Neural cell (in vitro differentiated cells): ENCODE data around the gene NUP62. TPM values are rescaled to one million over a fixed set of nuclear protein-coding genes. Genes with fewer than 3 reads are reported as not detected.
A peak's percentile ranks its signal among the peaks of the same experiment; 100 is the strongest.

Source experiments
- H2AFZ ChIP-seq: fragments of 200-600, 300-800 bp; sonication (generic), shearing (Covaris generic); 2 replicates; pipeline ENCODE4 v1.6.0; 2014; ENCODE audit warnings: low read depth, mild to moderate bottlenecking, antibody characterized with exemption, low read length, moderate library complexity
- H3F3A ChIP-seq: fragments of 200-600 bp; shearing (Covaris generic); 2 replicates; pipeline ENCODE4 v1.6.1; 2016; ENCODE audit warnings: mild to moderate bottlenecking, moderate library complexity, mixed read lengths, antibody characterized with exemption, low read length; ENCODE audit not compliant: insufficient read depth, poor library complexity, severe bottlenecking
- H3K27ac ChIP-seq: fragments of 200-600, 300-800 bp; sonication (generic), shearing (Covaris generic); 2 replicates; pipeline ENCODE4 v1.5.1; 2014; ENCODE audit warnings: mild to moderate bottlenecking, low read length, moderate library complexity
- H3K27me3 ChIP-seq: fragments of 300-800, 200-600 bp; sonication (generic), shearing (Covaris generic); 2 replicates; pipeline ENCODE4 v1.6.0; 2014; ENCODE audit warnings: mild to moderate bottlenecking, low read depth, low read length, moderate library complexity; ENCODE audit not compliant: insufficient read depth
- H3K36me3 ChIP-seq: fragments of 300-800, 200-600 bp; sonication (generic), shearing (Covaris generic); 2 replicates; pipeline ENCODE4 v1.5.1; 2014; ENCODE audit warnings: mild to moderate bottlenecking, antibody characterized with exemption, low read length, moderate library complexity; ENCODE audit not compliant: insufficient read depth
- H3K4me2 ChIP-seq: fragments of 300-800, 200-600 bp; sonication (generic), shearing (Covaris generic); 2 replicates; pipeline ENCODE4 v1.6.0; 2014; ENCODE audit warnings: mild to moderate bottlenecking, low read length
- H3K4me3 ChIP-seq: fragments of 300-800, 200-600 bp; sonication (generic), shearing (Covaris generic); 2 replicates; pipeline ENCODE4 v1.5.1; 2014; ENCODE audit warnings: mild to moderate bottlenecking, low read length, moderate library complexity
- H3K79me2 ChIP-seq: fragments of 200-600 bp; shearing (Covaris generic); replicated peaks from 2 replicates; pipeline ENCODE4 v1.6.0; 2014; ENCODE audit warnings: mild to moderate bottlenecking, low read length, moderate library complexity; ENCODE audit not compliant: insufficient read depth
- H3K9ac ChIP-seq: fragments of 300-800, 200-600 bp; sonication (generic), shearing (Covaris generic); 2 replicates; pipeline ENCODE4 v1.6.1; 2016; ENCODE audit warnings: mild to moderate bottlenecking, low read length, mixed read lengths
- H3K9me2 ChIP-seq: fragments of 200-600 bp; shearing (Covaris generic); 2 replicates; pipeline ENCODE4 v1.6.1; 2016; ENCODE audit warnings: mild to moderate bottlenecking, low read length, mixed read lengths; ENCODE audit not compliant: insufficient read depth
- H3K9me3 ChIP-seq: fragments of 200-600, 300-800 bp; sonication (generic), shearing (Covaris generic); 2 replicates; pipeline ENCODE4 v1.6.1; 2016; ENCODE audit warnings: mild to moderate bottlenecking, mixed run types, low read length, moderate library complexity, mixed read lengths
- H4K20me1 ChIP-seq: fragments of 200-600 bp; shearing (Covaris generic); 2 replicates; pipeline ENCODE4 v1.6.1; 2016; ENCODE audit warnings: mild to moderate bottlenecking, mixed run types; ENCODE audit not compliant: insufficient read depth
- EP300 ChIP-seq: fragments of 450-650 bp; conservative IDR thresholded peaks from 2 replicates; pipeline ENCODE4 v1.6.1; 2014; ENCODE audit warnings: antibody characterized with exemption, mild to moderate bottlenecking, moderate library complexity; ENCODE audit not compliant: poor library complexity, severe bottlenecking
- MXI1 ChIP-seq: fragments of 450-650 bp; conservative IDR thresholded peaks from 2 replicates; pipeline ENCODE4 v1.6.1; 2014; ENCODE audit warnings: antibody characterized with exemption, mild to moderate bottlenecking; ENCODE audit not compliant: poor library complexity, severe bottlenecking
- POLR2AphosphoS5 ChIP-seq: IDR thresholded peaks from 2 replicates; pipeline ENCODE4 v1.6.1; 2012
- TAF1 ChIP-seq: IDR thresholded peaks from 2 replicates; pipeline ENCODE4 v1.6.1; 2012; ENCODE audit warnings: low read depth
- polyA minus RNA-seq: library from RNA; depleted of rRNA, polyadenylated mRNA; stranded (reverse); fragments of >200 nt; gene quantifications from 2 replicates; pipeline ENCODE4 v1.2.3, GENCODE V29; 2014
- polyA plus RNA-seq: library from polyadenylated mRNA; depleted of rRNA; stranded (reverse); fragments of >200 nt; gene quantifications from 2 replicates; pipeline ENCODE4 v1.2.3, GENCODE V29; 2014
- TF ChIP-seq, protein P1 (sequence below): IDR thresholded peaks from 2 replicates; pipeline ENCODE4 v1.6.1; 2012; ENCODE audit warnings: borderline replicate concordance
- TF ChIP-seq, protein P2 (sequence below): fragments of 450-650 bp; IDR thresholded peaks from 2 replicates; pipeline ENCODE4 v1.5.1; 2014; ENCODE audit warnings: antibody characterized with exemption, mild to moderate bottlenecking, moderate library complexity; ENCODE audit not compliant: poor library complexity, severe bottlenecking

The NUP62 gene, protein sequence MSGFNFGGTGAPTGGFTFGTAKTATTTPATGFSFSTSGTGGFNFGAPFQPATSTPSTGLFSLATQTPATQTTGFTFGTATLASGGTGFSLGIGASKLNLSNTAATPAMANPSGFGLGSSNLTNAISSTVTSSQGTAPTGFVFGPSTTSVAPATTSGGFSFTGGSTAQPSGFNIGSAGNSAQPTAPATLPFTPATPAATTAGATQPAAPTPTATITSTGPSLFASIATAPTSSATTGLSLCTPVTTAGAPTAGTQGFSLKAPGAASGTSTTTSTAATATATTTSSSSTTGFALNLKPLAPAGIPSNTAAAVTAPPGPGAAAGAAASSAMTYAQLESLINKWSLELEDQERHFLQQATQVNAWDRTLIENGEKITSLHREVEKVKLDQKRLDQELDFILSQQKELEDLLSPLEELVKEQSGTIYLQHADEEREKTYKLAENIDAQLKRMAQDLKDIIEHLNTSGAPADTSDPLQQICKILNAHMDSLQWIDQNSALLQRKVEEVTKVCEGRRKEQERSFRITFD
- 24.9 and 32.2 TPM in 2 replicates for polyA plus RNA-seq
- 31.4 and 32.9 TPM in 2 replicates for polyA minus RNA-seq

DNA sequence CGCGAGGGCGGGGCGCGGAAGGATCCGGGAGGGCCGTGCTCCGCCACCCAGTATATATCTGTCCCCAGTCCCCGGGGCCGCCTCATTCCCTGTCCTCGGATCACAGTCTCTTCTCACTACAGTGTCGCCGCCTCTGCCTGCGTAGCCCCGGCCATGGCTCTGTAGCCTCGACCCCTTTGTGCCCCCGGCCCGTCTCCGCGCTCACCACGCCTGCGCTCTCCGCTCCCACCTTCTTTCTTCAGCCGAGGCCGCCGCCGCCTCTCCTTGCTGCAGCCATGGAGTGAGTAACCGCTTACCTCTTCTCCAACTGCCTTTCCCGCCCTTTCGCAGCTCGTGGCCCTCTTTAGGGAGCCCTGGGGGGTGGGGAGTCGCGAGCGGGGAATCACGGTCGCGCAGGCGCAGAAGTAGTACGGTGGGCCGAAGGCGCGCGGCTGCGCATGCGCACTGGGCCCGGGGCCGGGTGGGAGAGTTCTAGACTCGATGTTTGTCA, at the start of gene NUP62, which contains the start of gene ATF5:
Gene NUP62 (minus strand): TSS at position 384 of the 490 bp plus-strand sequence. CDS start 19,697 bp downstream, outside the sequence.
Gene ATF5 (plus strand): TSS at position 85 of the 490 bp plus-strand sequence. CDS start 1,646 bp downstream, outside the sequence.
- Histone ChIP-seq H3K27me3 (no peaks in the 10 kb centered on the region), H2AFZ (peak within 1 kb of the TSS; percentile 59), H3K9me3 (no peaks in the 10 kb centered on the region), H4K20me1 (no peaks in the 10 kb centered on the region), H3K36me3 (no peaks in the 10 kb centered on the region), H3K4me3 (peak within 1 kb of the TSS; percentile 92), H3K9me2 (no peaks in the 10 kb centered on the region), H3K4me2 (peak within 1 kb of the TSS; percentile 68), H3K9ac (peak within 1 kb of the TSS; percentile 97), H3K79me2 (peaks cover 45% of the 10 kb centered on the region), H3F3A (no peaks in the 10 kb centered on the region), H3K27ac (peak within 1 kb of the TSS; percentile 96)
- TF ChIP-seq, protein P1, sequence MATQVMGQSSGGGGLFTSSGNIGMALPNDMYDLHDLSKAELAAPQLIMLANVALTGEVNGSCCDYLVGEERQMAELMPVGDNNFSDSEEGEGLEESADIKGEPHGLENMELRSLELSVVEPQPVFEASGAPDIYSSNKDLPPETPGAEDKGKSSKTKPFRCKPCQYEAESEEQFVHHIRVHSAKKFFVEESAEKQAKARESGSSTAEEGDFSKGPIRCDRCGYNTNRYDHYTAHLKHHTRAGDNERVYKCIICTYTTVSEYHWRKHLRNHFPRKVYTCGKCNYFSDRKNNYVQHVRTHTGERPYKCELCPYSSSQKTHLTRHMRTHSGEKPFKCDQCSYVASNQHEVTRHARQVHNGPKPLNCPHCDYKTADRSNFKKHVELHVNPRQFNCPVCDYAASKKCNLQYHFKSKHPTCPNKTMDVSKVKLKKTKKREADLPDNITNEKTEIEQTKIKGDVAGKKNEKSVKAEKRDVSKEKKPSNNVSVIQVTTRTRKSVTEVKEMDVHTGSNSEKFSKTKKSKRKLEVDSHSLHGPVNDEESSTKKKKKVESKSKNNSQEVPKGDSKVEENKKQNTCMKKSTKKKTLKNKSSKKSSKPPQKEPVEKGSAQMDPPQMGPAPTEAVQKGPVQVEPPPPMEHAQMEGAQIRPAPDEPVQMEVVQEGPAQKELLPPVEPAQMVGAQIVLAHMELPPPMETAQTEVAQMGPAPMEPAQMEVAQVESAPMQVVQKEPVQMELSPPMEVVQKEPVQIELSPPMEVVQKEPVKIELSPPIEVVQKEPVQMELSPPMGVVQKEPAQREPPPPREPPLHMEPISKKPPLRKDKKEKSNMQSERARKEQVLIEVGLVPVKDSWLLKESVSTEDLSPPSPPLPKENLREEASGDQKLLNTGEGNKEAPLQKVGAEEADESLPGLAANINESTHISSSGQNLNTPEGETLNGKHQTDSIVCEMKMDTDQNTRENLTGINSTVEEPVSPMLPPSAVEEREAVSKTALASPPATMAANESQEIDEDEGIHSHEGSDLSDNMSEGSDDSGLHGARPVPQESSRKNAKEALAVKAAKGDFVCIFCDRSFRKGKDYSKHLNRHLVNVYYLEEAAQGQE, result peak; percentile 86
- TF ChIP-seq POLR2AphosphoS5, result peak; percentile 54
- TF ChIP-seq EP300, result no peak

DNA sequence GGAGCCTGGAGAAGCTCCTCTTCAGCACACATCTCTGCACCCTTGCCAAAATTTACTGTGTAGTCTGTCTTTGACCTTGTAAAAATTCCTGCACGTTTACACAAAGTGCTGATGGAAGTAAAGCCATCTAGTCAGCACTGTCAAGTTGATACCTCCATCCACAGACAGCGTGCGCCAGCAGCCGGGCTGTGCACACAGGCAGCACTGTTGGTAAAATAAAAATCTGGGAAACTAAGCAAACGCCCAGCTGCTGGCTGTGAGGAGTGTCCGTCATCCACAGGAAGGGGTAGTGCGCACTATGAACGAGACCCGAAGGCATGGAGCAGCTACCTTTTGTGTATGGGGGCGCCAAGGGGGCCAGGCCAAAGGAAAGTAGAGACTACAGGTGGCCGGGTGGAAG, 49.0 kb upstream of the NUP62 start:
- H3K27ac ChIP-seq, result no peak overlapping the region
- H3K27me3 ChIP-seq, result no peaks in the 10 kb centered on the region
- H3K9me2 ChIP-seq, result no peaks in the 10 kb centered on the region
- H3K4me2 ChIP-seq, result no peak overlapping the region
- no peak overlapping the region for H3K9ac ChIP-seq
- H3K36me3 ChIP-seq, result no peaks in the 10 kb centered on the region
- no peak overlapping the region for H2AFZ ChIP-seq
- H3K79me2 ChIP-seq, result no peaks in the 10 kb centered on the region
- no peak overlapping the region for H3K4me3 ChIP-seq
- H3F3A ChIP-seq, result no peaks in the 10 kb centered on the region
- no peaks in the 10 kb centered on the region for H4K20me1 ChIP-seq
- H3K9me3 ChIP-seq, result no peaks in the 10 kb centered on the region
- no peak for TF ChIP-seq POLR2AphosphoS5
- TF ChIP-seq, protein P2, sequence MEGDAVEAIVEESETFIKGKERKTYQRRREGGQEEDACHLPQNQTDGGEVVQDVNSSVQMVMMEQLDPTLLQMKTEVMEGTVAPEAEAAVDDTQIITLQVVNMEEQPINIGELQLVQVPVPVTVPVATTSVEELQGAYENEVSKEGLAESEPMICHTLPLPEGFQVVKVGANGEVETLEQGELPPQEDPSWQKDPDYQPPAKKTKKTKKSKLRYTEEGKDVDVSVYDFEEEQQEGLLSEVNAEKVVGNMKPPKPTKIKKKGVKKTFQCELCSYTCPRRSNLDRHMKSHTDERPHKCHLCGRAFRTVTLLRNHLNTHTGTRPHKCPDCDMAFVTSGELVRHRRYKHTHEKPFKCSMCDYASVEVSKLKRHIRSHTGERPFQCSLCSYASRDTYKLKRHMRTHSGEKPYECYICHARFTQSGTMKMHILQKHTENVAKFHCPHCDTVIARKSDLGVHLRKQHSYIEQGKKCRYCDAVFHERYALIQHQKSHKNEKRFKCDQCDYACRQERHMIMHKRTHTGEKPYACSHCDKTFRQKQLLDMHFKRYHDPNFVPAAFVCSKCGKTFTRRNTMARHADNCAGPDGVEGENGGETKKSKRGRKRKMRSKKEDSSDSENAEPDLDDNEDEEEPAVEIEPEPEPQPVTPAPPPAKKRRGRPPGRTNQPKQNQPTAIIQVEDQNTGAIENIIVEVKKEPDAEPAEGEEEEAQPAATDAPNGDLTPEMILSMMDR, result no peak
- TF ChIP-seq EP300, result no peak
- no peak for TF ChIP-seq MXI1
- TF ChIP-seq TAF1, result no peak
